ENCODE measurements around the gene AIF1L. TPM values are rescaled to one million over a fixed set of nuclear protein-coding genes. Genes with fewer than 3 reads are reported as not detected.
"Not testable (repeated sequence)": the region's sequence is repeated elsewhere in the genome, so short reads cannot be mapped to it uniquely, and the experiment has no call there.

Gene AIF1L
- polyA plus RNA-seq, 12 donors, result 19.5 to 48.5 (median 25.9) TPM; not detected in 1

DNA sequence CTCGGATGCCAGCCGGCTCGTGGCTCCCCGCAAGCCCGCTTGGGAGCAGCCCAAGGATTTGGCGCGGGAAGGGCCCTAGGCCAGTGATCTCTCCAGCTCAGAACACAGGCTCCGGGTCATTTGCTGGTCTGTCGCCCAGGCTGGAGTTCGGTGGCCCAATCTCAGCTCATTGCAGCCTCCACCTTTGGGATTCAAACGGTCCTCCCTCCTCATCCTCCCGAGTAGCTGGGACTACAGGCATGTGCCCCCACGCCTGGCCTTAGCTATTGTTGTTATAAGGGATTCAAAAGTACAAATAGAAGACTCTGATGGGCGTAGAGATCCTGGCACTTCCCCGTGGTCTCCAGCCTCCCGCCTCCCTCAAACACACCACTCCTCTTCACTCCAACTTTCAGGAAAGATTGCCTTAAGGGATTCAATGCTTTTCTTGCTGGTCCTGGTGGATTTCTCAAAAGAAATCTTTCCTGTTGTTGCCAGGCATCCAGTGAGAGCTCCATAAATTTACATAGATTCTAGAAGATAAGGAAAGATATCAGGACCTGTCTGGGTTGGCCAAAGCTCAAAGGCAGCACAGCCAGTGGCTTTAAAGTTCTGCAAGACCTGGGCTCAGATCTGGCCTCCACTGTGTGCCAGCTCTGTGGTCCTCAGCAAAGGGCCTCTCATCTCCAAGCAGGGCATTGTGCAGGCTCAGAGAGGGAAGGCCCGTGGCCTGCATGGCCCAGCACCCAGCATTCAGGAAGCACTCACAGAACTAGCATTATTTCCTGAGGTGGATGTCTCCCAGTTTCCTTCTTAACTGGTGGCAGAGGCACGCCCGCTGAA is 1.0 kb downstream of the AIF1L start:
- no peak for DNase-seq

DNA sequence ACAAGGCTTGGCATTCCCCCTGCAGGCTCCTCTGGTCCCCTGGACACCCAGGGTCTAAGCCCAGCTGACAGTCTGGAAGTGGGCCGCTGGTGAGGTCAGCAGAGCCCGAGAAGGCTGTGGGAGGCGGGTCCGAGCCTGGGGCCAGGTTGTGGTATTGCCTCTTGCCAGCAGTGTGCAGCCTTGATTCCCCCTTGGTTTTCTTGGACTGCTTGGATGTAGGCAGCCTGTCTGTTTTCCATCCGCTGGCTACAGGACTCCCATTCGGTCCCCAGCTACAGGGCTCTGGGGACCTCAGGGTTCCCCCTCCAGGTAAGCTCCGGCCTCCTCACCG is 1.6 kb downstream of the AIF1L start:
- no peak for DNase-seq

DNA sequence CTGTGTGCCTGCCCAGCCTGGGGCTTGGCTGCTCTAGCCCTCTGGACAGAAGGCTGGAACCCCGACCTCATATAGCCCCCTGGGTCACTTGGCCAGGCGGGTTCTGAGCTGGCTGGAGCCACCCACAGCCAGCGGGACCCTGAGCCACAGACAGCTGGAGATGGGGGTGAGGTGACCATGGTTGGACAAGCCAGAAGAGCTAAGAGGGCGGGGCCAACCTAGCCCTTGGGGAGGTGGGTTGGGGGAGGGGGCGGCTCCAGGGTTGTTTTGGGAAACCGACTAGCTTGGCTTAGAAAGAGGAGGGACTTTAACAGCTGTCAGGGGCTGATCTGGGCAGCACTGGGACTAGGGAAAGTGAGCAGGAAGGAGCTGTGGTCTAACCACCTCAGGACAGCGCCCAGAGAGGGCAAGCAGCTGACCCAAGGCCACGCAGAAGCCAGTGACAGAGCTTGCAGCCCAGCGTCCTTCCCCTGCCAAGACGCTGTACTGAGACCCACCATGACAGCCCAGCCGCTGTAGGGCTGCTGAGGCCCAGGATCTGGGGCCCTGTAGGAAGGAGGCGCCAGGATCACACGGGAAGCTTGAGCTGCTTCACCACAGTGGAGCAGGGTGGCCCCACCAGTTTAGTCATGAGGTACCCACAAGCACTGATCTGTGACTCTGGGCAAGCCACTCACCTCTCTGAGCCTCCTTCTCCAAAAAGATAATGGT is 2.2 kb downstream of the AIF1L start:
- no peak for DNase-seq

DNA sequence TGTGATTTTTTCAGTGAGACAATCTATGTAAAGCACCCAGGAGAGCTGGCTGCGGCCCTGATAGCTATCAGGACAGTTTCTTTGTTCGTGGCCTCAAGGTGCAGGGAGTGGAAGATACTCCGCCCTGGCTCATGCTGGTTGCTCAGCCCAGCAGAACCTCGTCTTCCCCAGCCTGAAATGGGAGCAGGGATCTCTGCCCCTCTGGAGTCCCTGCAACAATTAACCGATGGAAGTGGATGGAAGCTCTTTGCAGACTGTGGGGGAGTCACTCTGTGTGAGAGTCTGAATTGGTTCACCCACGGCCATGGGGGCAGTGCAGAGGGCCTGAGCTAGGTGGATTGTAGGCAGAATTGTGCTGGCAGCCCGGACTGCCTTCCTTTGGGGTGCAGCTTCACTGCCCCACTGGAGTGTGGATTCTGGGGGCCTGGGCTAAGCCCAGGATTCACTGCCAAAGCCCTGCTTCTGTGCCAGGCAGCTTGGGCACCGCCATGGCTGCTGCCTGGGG is 2.8 kb downstream of the AIF1L start:
- DNase-seq, result no peak

DNA sequence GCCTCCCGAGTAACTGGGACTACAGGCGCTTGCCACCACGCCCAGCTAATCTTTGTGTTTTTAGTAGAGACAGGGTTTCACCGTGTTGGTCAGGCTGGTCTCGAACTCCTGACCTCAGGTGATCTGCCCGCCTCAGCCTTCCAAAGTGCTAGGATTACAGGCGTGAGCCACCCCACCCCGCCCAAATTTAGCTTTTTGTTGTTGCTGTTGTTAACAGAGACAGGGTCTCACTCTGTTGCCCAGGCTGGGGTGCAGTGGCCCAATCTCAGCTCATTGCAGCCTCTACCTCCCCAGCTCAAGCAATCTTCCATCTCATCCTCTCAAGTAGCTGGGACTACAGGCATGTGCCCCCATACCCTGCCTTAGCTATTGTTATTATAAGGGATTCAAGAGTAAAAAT is 3.5 kb downstream of the AIF1L start:
- DNase-seq, result not testable (repeated sequence)

DNA sequence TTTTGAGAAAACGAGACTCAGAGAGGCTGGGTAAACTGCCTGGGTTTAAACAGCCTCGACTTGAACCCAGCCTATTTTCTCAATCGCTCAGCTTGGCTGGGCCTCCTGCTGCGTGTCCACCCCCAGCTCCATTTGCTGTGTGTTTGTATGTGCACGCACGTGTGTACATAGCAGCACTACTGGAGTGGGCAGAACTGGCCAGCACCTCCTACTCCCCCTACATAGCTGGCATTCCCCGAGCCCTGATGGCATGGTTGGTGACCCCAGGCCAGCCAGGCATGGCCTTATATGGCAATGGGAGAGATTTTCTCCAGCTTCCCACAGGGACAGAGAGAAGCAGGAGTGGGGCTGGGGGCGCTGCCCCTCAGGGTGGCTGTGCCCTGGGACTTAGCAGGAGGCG is 4.1 kb downstream of the AIF1L start:
- no peak for DNase-seq

DNA sequence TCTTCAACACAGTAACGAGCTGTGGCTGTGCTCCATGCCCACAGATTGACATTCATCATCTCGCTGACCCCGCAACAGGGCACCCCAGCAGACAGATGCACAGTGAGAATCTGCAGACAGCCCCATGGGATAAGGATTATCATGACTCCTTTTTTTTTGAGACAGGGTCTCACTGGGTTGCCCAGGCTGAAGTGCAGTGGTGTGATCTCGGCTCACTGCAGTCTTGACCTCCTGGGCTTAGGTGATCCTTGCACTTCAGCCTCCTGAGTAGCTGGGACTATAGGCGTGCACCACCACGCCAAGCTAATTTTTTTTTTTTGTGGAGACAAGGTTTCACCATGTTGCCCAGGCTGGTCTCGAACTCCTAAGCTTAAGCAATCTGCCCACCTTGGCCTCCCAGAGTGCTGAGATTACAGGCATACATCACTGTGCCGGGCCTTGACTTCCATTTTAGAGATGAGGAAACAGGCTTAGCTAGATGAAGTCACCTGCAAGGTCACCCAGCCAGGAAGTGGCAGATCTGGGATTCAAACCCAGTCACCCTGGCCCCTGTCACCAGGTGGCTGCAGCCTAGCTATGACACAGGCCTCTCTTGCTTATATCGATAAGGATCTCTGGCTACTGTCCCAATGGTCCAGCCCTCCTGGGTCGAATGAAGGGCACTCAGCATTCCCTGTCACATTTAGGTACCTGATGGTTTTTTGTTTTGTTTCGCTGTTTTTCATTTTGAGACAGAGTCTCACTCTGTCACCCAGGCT is 5.1 kb downstream of the AIF1L start:
- no peak for DNase-seq

DNA sequence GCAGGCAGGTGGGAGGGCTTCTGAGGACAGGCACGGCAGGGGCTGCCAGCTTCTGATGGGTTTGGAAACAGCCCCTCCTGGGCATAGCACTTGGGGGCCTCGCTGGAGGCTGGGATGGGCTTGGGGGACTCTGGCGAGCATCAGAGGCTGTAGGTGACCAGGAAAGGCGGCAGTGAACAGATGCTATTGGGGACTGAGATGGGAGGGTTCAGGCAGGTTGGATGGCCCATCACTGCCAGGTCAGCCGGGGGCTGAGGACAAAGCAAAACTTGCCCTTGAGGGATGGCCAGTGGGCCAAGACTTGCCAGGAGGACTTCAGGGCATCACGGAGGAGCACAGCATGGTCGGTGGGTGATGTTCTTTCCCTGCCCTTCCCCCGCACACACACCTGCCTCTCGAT is 6.7 kb downstream of the AIF1L start:
- no peak for DNase-seq

DNA sequence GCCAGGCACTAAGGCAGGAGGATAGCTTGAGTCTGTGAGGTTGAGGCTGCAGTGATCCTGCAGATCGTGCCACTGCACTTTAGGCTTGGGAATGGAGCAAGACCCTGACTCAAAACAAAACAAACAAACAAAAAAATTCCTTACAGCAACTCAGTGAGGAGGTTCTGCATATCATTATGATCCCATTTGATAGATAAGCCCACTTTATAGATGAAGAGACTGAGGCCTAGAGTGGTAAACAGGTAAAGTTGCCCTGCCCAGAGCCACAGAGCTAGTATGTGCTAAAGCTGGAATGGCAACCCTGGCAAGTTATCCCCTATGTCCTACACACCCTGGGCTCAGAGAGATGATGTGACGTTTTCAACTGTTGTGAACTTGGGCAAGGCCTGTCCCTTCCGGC is 7.2 kb downstream of the AIF1L start:
- no peak for DNase-seq

DNA sequence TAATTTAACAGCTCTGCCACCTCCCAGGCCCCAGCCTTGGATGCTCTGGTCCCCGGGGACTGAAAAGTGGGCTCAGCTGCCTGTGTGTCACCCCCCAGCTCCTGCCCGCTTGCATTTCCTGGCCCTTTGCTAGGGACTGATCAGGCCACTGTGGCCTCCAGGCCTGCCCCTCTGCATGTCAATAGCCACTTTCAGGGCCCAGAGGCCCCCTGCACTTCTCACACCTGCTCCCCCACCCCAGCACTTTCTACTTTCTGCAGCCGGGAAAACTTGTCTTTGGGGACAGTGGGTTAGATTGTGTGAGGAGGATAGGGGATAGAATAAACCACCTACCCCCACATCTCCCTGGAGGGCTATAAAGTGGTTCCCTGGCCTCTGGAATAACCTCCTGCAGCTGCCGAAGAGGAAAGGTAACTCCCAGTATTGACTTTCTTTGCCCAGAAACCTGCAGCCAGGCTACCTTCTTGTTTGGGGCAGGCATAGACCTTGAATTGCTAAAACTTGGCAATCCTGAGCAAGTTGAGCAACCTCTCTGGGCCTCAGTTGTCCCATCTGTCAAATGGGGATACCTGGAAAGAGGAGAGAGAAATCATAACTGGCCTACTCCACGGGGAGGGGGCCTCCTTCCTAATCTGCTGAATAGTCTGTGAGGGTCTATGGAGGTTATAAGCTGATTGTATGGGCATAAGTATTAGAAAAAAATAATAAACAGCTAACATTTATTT is 7.8 kb downstream of the AIF1L start:
- DNase-seq, result no peak

DNA sequence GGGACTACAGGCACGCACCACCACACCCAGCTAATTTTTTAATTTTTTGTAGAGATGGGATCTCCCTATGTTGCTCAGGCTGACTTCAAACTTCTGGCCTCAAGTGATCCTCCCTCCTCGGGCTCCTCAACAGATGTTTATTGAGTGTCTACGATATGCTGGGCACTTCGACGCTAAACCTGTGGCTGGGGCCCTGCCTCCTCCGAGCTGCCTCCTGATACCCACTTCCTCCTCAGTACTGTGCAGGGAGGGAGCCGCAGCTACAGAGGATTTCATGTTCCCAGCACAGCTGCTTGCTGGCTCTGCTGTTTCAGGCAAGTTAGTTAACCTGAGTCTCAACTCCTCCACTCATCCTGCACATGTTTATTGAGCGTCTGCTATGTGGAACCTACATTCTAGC is 9.6 kb downstream of the AIF1L start:
- DNase-seq, result no peak

DNA sequence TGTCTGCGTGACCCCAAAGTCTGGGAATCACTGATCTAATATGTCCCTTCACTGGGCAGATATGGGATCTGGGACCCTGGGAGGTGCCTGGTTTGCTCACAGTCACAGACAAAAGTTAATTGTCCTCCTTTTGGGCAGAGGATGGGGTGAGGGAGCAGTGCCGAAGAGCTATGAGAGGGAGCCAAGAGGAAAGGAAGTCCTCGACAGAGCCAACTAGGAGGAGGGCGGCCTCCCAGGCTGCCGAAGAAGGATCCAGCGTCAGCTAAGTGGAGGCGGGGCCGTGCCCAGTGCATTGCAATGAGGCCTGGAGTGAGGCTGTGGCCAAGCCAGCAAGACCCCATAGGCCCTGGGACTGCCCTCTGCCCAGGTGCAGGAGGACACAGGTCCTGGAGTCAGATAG is 11.4 kb downstream of the AIF1L start:
- no peak for DNase-seq

DNA sequence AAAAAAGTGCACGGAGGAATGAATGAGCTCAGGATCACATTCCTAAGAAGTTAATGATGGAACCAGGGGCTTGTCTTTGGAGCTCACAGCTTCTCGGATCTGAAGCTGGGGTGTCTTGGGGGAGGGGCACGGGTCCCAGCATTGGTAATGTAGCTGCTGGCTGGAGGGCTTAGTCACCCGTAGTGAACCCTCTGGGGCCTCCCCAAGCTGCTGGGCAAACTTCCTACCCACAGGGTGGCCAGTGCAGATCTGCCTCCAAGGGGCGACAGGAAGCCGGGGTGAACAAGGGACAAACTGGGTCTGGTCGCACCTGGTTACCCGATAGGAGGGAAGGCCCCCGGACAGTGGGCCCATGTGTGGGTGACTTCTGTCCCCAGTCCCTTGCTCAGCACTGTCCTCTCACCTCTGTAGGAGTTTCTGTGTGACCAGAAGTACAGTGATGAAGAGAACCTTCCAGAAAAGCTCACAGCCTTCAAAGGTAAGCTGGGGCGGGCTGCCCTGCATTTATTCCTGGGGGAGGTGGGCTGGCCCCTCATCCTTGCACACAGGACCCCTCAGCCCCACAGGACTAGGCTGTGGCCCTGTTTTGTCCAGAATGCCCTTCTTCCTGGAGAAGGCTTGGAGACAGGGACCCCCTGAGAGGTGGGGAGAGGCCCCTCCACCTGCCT is 15.0 kb downstream of the AIF1L start:
- DNase-seq, result no peak

DNA sequence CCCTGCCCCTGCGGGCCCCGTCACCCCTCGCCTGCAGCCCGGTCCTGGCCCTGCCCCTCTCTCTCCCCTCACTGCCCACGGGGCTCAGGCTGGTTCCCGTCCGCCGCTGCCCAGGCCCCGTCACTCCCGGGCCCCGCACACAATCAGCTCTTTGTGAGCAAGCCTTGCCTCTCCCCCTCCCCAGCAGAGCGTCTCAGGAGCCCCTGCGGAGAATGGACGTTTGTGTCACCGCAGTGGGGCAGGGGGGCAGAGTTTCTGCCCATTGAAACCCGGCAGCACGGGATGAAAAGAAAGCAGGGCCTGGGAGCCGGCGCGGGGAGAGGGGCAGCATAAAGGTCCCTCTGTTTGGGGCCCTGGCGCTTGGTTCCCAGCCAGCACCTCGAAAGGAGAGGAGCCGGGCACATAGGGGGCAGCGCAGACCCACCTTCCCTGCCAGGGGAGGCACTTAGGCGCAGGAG is 15.6 kb downstream of the AIF1L start:
- no peak for DNase-seq

DNA sequence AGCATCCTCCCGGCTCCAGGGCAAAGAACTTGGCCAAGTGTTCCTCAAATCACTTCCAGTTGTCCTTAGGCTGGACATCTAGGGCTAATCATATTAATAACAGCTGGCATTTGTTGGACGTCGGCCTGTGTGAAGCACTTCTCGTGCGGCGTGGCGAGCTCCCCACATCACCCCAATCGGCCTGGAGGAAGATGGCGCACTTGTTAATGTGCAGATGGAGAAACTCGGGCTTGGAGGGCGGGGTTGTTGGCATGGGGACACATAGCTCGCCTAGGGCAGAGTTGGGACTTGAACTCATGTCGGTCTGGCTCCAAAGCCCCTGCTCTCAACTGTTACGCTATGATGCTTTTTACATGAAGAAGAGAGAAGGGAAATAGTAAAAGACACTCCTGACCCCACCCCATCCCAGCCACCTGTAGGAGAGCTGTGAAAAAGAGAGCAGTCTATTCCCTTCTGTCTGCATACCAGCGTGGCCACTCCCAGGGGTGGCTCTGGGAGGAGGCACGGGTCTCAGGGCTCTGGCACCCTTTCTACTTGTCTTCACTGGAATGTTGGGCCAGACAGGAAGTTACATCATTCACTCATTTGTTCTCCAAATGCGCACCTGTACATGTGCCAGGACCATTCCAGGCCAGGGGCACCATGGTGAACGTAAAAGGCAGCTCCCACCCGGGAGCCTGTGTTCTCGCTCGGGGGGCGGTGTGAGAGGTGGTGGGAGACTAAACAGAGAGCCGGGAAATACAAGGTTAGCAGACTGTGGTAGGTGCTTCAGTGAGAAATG is 16.2 kb downstream of the AIF1L start:
- DNase-seq, result no peak

DNA sequence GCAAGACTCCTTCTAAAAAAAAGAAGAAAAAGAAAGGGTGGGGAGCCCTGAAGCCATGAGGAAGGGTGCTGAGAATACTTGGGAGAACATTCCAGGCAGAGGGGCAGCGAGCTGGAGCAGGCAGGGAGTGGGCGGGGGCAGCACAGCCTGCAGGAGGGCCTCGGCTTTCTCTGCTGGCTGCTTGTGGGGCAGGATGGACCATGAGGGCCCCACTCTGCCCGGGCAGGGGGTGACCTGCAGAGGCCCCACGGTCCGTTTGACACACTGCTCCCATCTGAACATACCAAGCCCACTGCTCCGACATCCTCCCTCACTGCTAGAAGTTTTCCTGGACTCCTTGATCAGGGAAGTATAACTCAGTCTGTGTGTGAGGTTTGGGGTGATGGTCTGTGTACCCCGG is 17.3 kb downstream of the AIF1L start:
- DNase-seq, result no peak

DNA sequence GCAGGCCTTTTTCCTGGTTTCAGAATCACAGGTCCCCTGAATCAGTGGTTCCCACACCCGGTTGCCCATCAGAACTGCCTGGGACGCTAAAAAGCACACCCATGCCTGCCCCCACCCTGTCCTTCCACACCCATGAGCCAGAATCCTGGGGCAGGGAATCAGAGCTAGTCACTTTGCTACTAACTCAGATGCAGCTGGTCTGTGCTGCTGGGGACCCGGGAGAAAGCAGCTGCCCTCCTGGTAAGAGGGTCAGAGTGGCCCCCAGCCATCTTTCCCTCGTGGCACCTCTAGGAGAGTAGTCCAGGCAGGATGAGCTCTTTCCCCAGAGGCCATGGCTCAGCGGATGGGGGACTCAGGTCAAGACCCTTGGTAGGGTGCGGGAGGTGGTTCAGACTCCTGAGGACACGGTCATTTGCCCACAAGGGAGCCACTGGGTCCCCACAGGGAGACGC is 17.8 kb downstream of the AIF1L start:
- DNase-seq, result no peak

DNA sequence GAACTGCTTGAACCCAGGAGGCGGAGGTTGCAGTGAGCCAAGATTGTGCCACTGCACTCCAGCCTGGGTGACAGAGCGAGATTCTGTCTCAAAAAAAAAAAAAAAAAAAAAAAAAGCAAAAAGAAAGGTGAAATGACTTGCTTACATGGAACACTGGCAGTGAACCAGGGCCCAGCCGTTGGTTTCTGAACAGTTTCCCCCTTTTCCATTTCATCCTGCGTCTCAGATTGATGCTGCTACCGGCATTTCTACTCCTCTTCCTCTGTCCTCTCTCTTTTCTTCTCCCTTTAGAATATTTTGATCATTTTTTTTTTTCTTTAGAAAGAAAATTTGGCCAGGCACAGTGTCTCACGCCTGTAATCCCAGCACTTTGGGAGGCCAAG is 19.0 kb downstream of the AIF1L start:
- not testable (repeated sequence) for DNase-seq

DNA sequence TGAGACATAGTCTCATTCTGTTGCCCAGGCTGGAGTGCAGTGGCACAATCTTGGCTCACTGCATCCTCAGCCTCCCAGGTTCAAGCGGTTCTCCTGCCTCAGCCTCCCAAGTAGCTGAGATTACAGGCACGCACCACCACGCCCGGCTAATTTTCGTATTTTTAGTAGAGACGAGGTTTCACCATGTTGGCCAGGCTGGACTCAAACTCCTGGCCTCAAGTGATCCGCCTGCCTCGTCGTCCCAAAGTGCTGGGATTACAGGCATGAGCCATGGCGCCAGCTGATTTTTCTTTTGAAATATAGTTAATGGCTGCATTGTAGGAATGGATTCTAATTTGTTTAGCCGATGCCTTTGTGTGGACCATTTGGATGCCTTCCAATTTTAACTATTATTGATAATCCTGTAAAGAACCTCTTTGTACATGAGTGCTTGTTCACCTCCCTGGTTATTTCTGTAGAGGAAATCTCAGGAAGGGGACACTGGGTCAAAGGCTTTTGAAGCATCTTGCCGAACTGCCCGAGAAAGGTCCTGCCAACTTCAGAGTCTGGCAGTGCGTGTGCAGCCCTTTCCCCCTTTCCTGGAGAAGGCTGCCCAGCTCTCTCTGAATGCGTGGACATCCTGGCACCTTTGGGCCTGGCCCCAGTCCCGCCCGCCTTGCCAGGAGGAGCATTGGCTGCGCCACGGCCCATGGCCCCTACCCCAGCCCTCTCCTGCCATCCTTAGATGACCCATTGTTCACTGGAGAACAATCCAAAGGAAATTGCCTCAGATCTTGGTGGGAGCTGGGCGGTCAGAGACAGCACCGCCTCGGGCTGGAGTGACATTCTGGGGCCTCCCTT is 20.2 kb downstream of the AIF1L start:
- DNase-seq, result no peak
